Esophagus squamous epithelium (tissue), 5 donors: ENCODE results near the gene ERCC1. TPM values are rescaled to one million over a fixed set of nuclear protein-coding genes. Genes with fewer than 3 reads are reported as not detected.

Source experiments
- DNase-seq: peaks from one replicate; lab custom pipeline; 2025; lab: John Stamatoyannopoulos, UW
- H3K27ac ChIP-seq, 4 donors: fragments of 200-600 bp; sonication (generic); one replicate each; pipeline ENCODE4 v1.5.1; 2016 to 2019; ENCODE audit warnings: mild to moderate bottlenecking in 1 of 4
- H3K27me3 ChIP-seq, 4 donors: fragments of 200-600 bp; sonication (generic); 1 replicate in 3 of 4; 2 replicates in 1 of 4; pipeline versions ENCODE4 v1.5.1 to v1.6.0; 2017 to 2021; ENCODE audit warnings: antibody characterized with exemption in 1 of 4
- H3K36me3 ChIP-seq, 3 donors: fragments of 200-600 bp; sonication (generic); one replicate each; pipeline ENCODE4 v1.5.1; 2016 to 2019
- H3K4me1 ChIP-seq, 3 donors: fragments of 200-600 bp; sonication (generic); one replicate each; pipeline ENCODE4 v1.5.1; 2017 to 2019
- H3K4me3 ChIP-seq, 4 donors: fragments of 200-600 bp; sonication (generic); 1 replicate in 3 of 4; 2 replicates in 1 of 4; pipeline ENCODE4 v1.5.1; 2016 to 2019; ENCODE audit warnings: mild to moderate bottlenecking in 2 of 4, moderate library complexity in 1 of 4
- H3K9me3 ChIP-seq, 3 donors: fragments of 200-600 bp; sonication (generic); one replicate each; pipeline ENCODE4 v1.5.1; 2016 to 2019
- CTCF ChIP-seq, 6 experiments: fragments of 450-650 bp in 4 of 6; fragments of 200-600 bp in 2 of 6; sonication (generic) in 2 of 6; IDR thresholded peaks; one replicate each; pipeline ENCODE4 v1.5.1; 2016 to 2019; ENCODE audit warnings: antibody characterized with exemption in 6 of 6, mild to moderate bottlenecking in 4 of 6, moderate library complexity in 4 of 6
- POLR2A ChIP-seq, 4 donors: fragments of 450-650 bp; IDR thresholded peaks; one replicate each; pipeline ENCODE4 v1.6.1; 2017; ENCODE audit warnings: antibody characterized with exemption in 4 of 4, mild to moderate bottlenecking in 4 of 4, moderate library complexity in 3 of 4
- WGBS, 2 donors: methylation state at CpG; one replicate each; pipeline ENCODE4 v1.1.5; 2018; 5-methylcytosine and 5-hydroxymethylcytosine counted together
- intact Hi-C: fragments of 100-400 bp; cut with DNase I; formaldehyde crosslinking; loops from one replicate; pipeline ENCODE4 v1.15.0; 2022
- total RNA-seq, 4 donors: library from RNA; depleted of rRNA; stranded (reverse); fragments of >200 nt; gene quantifications; one replicate each; pipeline ENCODE4 v1.1.0, GENCODE V29; 2016
- donor health status: DM: yes; HTN: yes; CAD: no.

Gene ERCC1
- total RNA-seq, 4 donors from 2014 or later = 27.7 to 80.9 (median 48.5) TPM

GRCh38 chr19:45444318-45445041 lies 20.8 kb upstream of the ERCC1 start:
- Histone ChIP-seq H3K4me1 (peaks cover 29 to 86% (median 52%) of the 10 kb centered on the region in 3 donors), H3K36me3 (no peaks in the 10 kb centered on the region), H3K9me3 (no peaks in the 10 kb centered on the region), H3K4me3 (peak overlapping the region; percentile 32 to 69 (median 48)), H3K27ac (peak overlapping the region; percentile 88 to 97 (median 93)), H3K27me3 (no peaks in the 10 kb centered on the region)
- TF ChIP-seq POLR2A (IDR thresholded peaks at IDR 0.05) (peak in 1 of 4 donors; percentile 56), CTCF (IDR thresholded peaks at IDR 0.05) (no peak)
- DNase-seq = peak; percentile 36
- 13 to 25% methylated on average over 16 to 22 of the region's 47 CpGs for WGBS, 2 donors
- intact Hi-C loops = no loop called here

- peaks cover 29 to 83% (median 47%) of the 10 kb centered on the region in 3 donors for H3K4me1 ChIP-seq
- H3K9me3 ChIP-seq = no peaks in the 10 kb centered on the region
- H3K27ac ChIP-seq = peak overlapping the region; percentile 88 to 97 (median 93)
- H3K27me3 ChIP-seq = no peaks in the 10 kb centered on the region
- no peaks in the 10 kb centered on the region for H3K36me3 ChIP-seq
- intact Hi-C loops = no loop called here
- no peak for TF ChIP-seq CTCF (IDR thresholded peaks at IDR 0.05)
- peak in 3 of 4 donors; percentile 66 to 77 (median 67) for TF ChIP-seq POLR2A (IDR thresholded peaks at IDR 0.05)
- WGBS, 2 donors = 1% methylated on average over 18 to 31 of the region's 49 CpGs
- DNase-seq = no peak
- H3K4me3 ChIP-seq = peak overlapping the region; percentile 32 to 69 (median 48)
Observed at GRCh38 chr19:45443462-45444317, 20.0 kb upstream of the ERCC1 start.

GRCh38 chr19:45442778-45443461 lies 19.2 kb upstream of the ERCC1 start:
- WGBS, 2 donors = 21 to 23% methylated on average over 4 to 8 of the region's 15 CpGs
- no peaks in the 10 kb centered on the region for H3K27me3 ChIP-seq
- peaks cover 24 to 75% (median 40%) of the 10 kb centered on the region in 3 donors for H3K4me1 ChIP-seq
- TF ChIP-seq CTCF (IDR thresholded peaks at IDR 0.05) (no peak), POLR2A (IDR thresholded peaks at IDR 0.05) (no peak)
- intact Hi-C loops = no loop called here
- no peaks in the 10 kb centered on the region for H3K9me3 ChIP-seq
- peak overlapping the region; percentile 88 to 97 (median 93) for H3K27ac ChIP-seq
- DNase-seq = no peak
- no peaks in the 10 kb centered on the region for H3K36me3 ChIP-seq
- H3K4me3 ChIP-seq = peak overlapping the region; percentile 32 to 69 (median 48)

GRCh38 chr19:45442408-45442777 lies 18.7 kb upstream of the ERCC1 start:
- intact Hi-C loops = no loop called here

More at GRCh38 chr19:45442408-45442777, 18.7 kb upstream of the ERCC1 start:
- H3K4me1 ChIP-seq = peaks cover 18 to 70% (median 35%) of the 10 kb centered on the region in 3 donors
- H3K9me3 ChIP-seq = no peaks in the 10 kb centered on the region
- no peak overlapping the region for H3K4me3 ChIP-seq
- peak overlapping the region; percentile 88 to 97 (median 93) for H3K27ac ChIP-seq
- 94 to 96% methylated on average over 2 of the region's 2 CpGs for WGBS, 2 donors
- TF ChIP-seq CTCF (IDR thresholded peaks at IDR 0.05) = no peak
- TF ChIP-seq POLR2A (IDR thresholded peaks at IDR 0.05) = no peak
- H3K27me3 ChIP-seq = no peaks in the 10 kb centered on the region
- no peak for DNase-seq
- no peaks in the 10 kb centered on the region for H3K36me3 ChIP-seq
